Esophagus squamous epithelium (tissue), 4 donors: ENCODE measurements around the gene ADRM1.

Experiments
- POLR2A ChIP-seq, 4 donors: fragments of 450-650 bp; IDR thresholded peaks; one replicate each; pipeline ENCODE4 v1.6.1; 2017; ENCODE audit warnings: antibody characterized with exemption in 4 of 4, mild to moderate bottlenecking in 4 of 4, moderate library complexity in 3 of 4
- TF ChIP-seq, protein P1 (sequence below), 6 experiments: fragments of 450-650 bp in 4 of 6; fragments of 200-600 bp in 2 of 6; sonication (generic) in 2 of 6; IDR thresholded peaks; one replicate each; pipeline ENCODE4 v1.5.1; 2016 to 2019; ENCODE audit warnings: antibody characterized with exemption in 6 of 6, mild to moderate bottlenecking in 4 of 6, moderate library complexity in 4 of 6

DNA sequence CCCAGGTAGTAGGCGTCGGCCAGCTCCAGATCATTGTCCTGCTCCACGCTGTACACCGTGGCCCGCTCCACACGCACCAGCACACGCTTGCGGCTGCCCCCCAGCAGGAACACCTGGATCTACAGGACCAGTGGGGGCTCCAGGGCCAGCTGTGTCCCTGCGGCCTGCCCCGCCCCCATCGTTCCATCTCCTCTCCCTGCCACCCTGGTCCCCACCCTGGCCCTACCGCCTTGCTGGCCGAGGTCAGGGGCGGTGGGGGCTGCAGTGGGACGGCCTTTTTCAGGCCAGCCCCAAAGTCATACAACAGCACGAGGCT lies 9.8 kb downstream of the ADRM1 start:
- TF ChIP-seq, protein P1, sequence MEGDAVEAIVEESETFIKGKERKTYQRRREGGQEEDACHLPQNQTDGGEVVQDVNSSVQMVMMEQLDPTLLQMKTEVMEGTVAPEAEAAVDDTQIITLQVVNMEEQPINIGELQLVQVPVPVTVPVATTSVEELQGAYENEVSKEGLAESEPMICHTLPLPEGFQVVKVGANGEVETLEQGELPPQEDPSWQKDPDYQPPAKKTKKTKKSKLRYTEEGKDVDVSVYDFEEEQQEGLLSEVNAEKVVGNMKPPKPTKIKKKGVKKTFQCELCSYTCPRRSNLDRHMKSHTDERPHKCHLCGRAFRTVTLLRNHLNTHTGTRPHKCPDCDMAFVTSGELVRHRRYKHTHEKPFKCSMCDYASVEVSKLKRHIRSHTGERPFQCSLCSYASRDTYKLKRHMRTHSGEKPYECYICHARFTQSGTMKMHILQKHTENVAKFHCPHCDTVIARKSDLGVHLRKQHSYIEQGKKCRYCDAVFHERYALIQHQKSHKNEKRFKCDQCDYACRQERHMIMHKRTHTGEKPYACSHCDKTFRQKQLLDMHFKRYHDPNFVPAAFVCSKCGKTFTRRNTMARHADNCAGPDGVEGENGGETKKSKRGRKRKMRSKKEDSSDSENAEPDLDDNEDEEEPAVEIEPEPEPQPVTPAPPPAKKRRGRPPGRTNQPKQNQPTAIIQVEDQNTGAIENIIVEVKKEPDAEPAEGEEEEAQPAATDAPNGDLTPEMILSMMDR (IDR thresholded peaks at IDR 0.05), result no peak
- no peak for TF ChIP-seq POLR2A (IDR thresholded peaks at IDR 0.05)
